Astrocyte (in vitro differentiated cells and primary cell): ENCODE data around the gene RTTN.

Experiments
- EZH2 ChIP-seq: IDR thresholded peaks from 2 replicates; pipeline ENCODE4 v1.6.1; 2012; ENCODE audit warnings: mild to moderate bottlenecking, low read length, inconsistent platforms; ENCODE audit not compliant: insufficient read depth
- TF ChIP-seq, protein P1 (sequence below): IDR thresholded peaks from 2 replicates; pipeline ENCODE4 v1.5.1; 2011; ENCODE audit warnings: low read depth, mild to moderate bottlenecking, inconsistent platforms, low read length, moderate library complexity; ENCODE audit not compliant: insufficient read depth

DNA sequence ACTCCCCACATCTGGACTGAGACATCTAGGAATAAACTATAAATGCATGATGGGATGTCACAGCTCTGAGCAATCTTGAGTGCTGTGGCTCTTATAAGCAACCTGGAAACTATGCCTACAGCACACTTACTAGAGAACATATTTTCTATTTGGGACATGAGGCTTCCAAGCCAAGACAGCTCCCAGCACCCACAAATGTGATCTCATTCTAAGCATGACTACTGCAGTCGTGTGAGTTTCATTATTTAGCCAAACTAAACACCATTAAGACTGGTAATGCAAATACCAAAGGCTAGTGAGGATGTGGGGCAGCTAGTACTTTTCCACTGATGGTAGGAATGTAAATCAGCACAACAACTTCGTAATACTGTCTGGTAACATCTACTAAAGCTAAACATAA lies 72.5 kb downstream of the RTTN start:
- TF ChIP-seq, protein P1, sequence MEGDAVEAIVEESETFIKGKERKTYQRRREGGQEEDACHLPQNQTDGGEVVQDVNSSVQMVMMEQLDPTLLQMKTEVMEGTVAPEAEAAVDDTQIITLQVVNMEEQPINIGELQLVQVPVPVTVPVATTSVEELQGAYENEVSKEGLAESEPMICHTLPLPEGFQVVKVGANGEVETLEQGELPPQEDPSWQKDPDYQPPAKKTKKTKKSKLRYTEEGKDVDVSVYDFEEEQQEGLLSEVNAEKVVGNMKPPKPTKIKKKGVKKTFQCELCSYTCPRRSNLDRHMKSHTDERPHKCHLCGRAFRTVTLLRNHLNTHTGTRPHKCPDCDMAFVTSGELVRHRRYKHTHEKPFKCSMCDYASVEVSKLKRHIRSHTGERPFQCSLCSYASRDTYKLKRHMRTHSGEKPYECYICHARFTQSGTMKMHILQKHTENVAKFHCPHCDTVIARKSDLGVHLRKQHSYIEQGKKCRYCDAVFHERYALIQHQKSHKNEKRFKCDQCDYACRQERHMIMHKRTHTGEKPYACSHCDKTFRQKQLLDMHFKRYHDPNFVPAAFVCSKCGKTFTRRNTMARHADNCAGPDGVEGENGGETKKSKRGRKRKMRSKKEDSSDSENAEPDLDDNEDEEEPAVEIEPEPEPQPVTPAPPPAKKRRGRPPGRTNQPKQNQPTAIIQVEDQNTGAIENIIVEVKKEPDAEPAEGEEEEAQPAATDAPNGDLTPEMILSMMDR, result no peak
- TF ChIP-seq EZH2, result no peak
